ENCODE data around the gene BPIFB6. TPM values are rescaled to one million over a fixed set of nuclear protein-coding genes. Genes with fewer than 3 reads are reported as not detected.

BPIFB6 gene
- polyA plus RNA-seq, 4 donors: 0.09 TPM; not detected in 3

GRCh38 chr20:33067806-33068205, 36.4 kb downstream of the BPIFB6 start:
- 65 to 74% (median 73%) methylated on average over 3 of the region's 3 CpGs for WGBS, 3 donors
- no peaks in the 10 kb centered on the region for H3K27me3 ChIP-seq (ENCODE audit: control insufficient read depth in 3 of 3, insufficient read depth in 3 of 3, low read length in 3 of 3)
- FAIRE-seq: no peak
- no peaks in the 10 kb centered on the region for H3K36me3 ChIP-seq (ENCODE audit: control insufficient read depth in 3 of 3, insufficient read depth in 2 of 3, low read depth in 1 of 3, low read length in 3 of 3)
- no peaks in the 10 kb centered on the region for H3K9me3 ChIP-seq (ENCODE audit: control insufficient read depth in 2 of 2, insufficient read depth in 1 of 2, low read depth in 1 of 2, low read length in 1 of 2)
- DNase-seq: no peak
- no peak overlapping the region for H3K27ac ChIP-seq (ENCODE audit: low read depth in 1 of 3, low read length in 2 of 3)
- no peaks in the 10 kb centered on the region for H3K4me1 ChIP-seq (ENCODE audit: control insufficient read depth in 3 of 3, insufficient read depth in 2 of 3, low read depth in 1 of 3, low read length in 2 of 3)
- H3K4me3 ChIP-seq (ENCODE audit: low read depth in 1 of 3, low read length in 3 of 3): no peak overlapping the region

- FAIRE-seq (no peak), DNase-seq (no peak)
- Histone ChIP-seq H3K9me3 (ENCODE audit: control insufficient read depth in 2 of 2, insufficient read depth in 1 of 2, low read depth in 1 of 2, low read length in 1 of 2) (no peaks in the 10 kb centered on the region), H3K27ac (ENCODE audit: low read depth in 1 of 3, low read length in 2 of 3) (no peak overlapping the region), H3K27me3 (ENCODE audit: control insufficient read depth in 3 of 3, insufficient read depth in 3 of 3, low read length in 3 of 3) (no peaks in the 10 kb centered on the region), H3K4me3 (ENCODE audit: low read depth in 1 of 3, low read length in 3 of 3) (no peak overlapping the region), H3K4me1 (ENCODE audit: control insufficient read depth in 3 of 3, insufficient read depth in 2 of 3, low read depth in 1 of 3, low read length in 2 of 3) (no peaks in the 10 kb centered on the region), H3K36me3 (ENCODE audit: control insufficient read depth in 3 of 3, insufficient read depth in 2 of 3, low read depth in 1 of 3, low read length in 3 of 3) (no peaks in the 10 kb centered on the region)
- WGBS, 3 donors: 66 to 76% (median 73%) methylated on average over 12 of the region's 12 CpGs
Measured at GRCh38 chr20:33068251-33068939, 36.9 kb downstream of the BPIFB6 start.

- Histone ChIP-seq H3K4me1 (ENCODE audit: control insufficient read depth in 3 of 3, insufficient read depth in 2 of 3, low read depth in 1 of 3, low read length in 2 of 3) (no peaks in the 10 kb centered on the region), H3K36me3 (ENCODE audit: control insufficient read depth in 3 of 3, insufficient read depth in 2 of 3, low read depth in 1 of 3, low read length in 3 of 3) (no peaks in the 10 kb centered on the region), H3K27me3 (ENCODE audit: control insufficient read depth in 3 of 3, insufficient read depth in 3 of 3, low read length in 3 of 3) (no peaks in the 10 kb centered on the region), H3K4me3 (ENCODE audit: low read depth in 1 of 3, low read length in 3 of 3) (no peak overlapping the region), H3K27ac (ENCODE audit: low read depth in 1 of 3, low read length in 2 of 3) (no peak overlapping the region), H3K9me3 (ENCODE audit: control insufficient read depth in 2 of 2, insufficient read depth in 1 of 2, low read depth in 1 of 2, low read length in 1 of 2) (no peaks in the 10 kb centered on the region)
- no peak for DNase-seq
- FAIRE-seq: no peak
- WGBS, 3 donors: 79 to 86% (median 85%) methylated on average over 9 of the region's 9 CpGs
Measured at GRCh38 chr20:33069673-33070072, 38.2 kb downstream of the BPIFB6 start.

- H3K4me1 ChIP-seq (ENCODE audit: control insufficient read depth in 3 of 3, insufficient read depth in 2 of 3, low read depth in 1 of 3, low read length in 2 of 3): no peaks in the 10 kb centered on the region
- H3K36me3 ChIP-seq (ENCODE audit: control insufficient read depth in 3 of 3, insufficient read depth in 2 of 3, low read depth in 1 of 3, low read length in 3 of 3): no peaks in the 10 kb centered on the region
- H3K4me3 ChIP-seq (ENCODE audit: low read depth in 1 of 3, low read length in 3 of 3): no peak overlapping the region
- H3K27me3 ChIP-seq (ENCODE audit: control insufficient read depth in 3 of 3, insufficient read depth in 3 of 3, low read length in 3 of 3): no peaks in the 10 kb centered on the region
- no peaks in the 10 kb centered on the region for H3K9me3 ChIP-seq (ENCODE audit: control insufficient read depth in 2 of 2, insufficient read depth in 1 of 2, low read depth in 1 of 2, low read length in 1 of 2)
- DNase-seq: no peak
- H3K27ac ChIP-seq (ENCODE audit: low read depth in 1 of 3, low read length in 2 of 3): no peak overlapping the region
- WGBS, 3 donors: 76 to 78% (median 78%) methylated on average over 19 of the region's 19 CpGs
- no peak for FAIRE-seq
Measured at GRCh38 chr20:33070111-33071053, 38.9 kb downstream of the BPIFB6 start.

- DNase-seq: no peak
- Histone ChIP-seq H3K27me3 (ENCODE audit: control insufficient read depth in 3 of 3, insufficient read depth in 3 of 3, low read length in 3 of 3) (no peaks in the 10 kb centered on the region), H3K9me3 (ENCODE audit: control insufficient read depth in 2 of 2, insufficient read depth in 1 of 2, low read depth in 1 of 2, low read length in 1 of 2) (no peaks in the 10 kb centered on the region), H3K36me3 (ENCODE audit: control insufficient read depth in 3 of 3, insufficient read depth in 2 of 3, low read depth in 1 of 3, low read length in 3 of 3) (no peaks in the 10 kb centered on the region), H3K4me1 (ENCODE audit: control insufficient read depth in 3 of 3, insufficient read depth in 2 of 3, low read depth in 1 of 3, low read length in 2 of 3) (no peaks in the 10 kb centered on the region), H3K27ac (ENCODE audit: low read depth in 1 of 3, low read length in 2 of 3) (no peak overlapping the region), H3K4me3 (ENCODE audit: low read depth in 1 of 3, low read length in 3 of 3) (no peak overlapping the region)
- no peak for FAIRE-seq
- 72 to 86% (median 76%) methylated on average over 5 of the region's 5 CpGs for WGBS, 3 donors
Measured at GRCh38 chr20:33071198-33071597, 39.8 kb downstream of the BPIFB6 start.

GRCh38 chr20:33072362-33072761, 40.9 kb downstream of the BPIFB6 start:
- no peak for DNase-seq
- Histone ChIP-seq H3K4me1 (ENCODE audit: control insufficient read depth in 3 of 3, insufficient read depth in 2 of 3, low read depth in 1 of 3, low read length in 2 of 3) (no peaks in the 10 kb centered on the region), H3K9me3 (ENCODE audit: control insufficient read depth in 2 of 2, insufficient read depth in 1 of 2, low read depth in 1 of 2, low read length in 1 of 2) (no peaks in the 10 kb centered on the region), H3K27ac (ENCODE audit: low read depth in 1 of 3, low read length in 2 of 3) (no peak overlapping the region), H3K27me3 (ENCODE audit: control insufficient read depth in 3 of 3, insufficient read depth in 3 of 3, low read length in 3 of 3) (no peaks in the 10 kb centered on the region), H3K4me3 (ENCODE audit: low read depth in 1 of 3, low read length in 3 of 3) (no peak overlapping the region), H3K36me3 (ENCODE audit: control insufficient read depth in 3 of 3, insufficient read depth in 2 of 3, low read depth in 1 of 3, low read length in 3 of 3) (no peaks in the 10 kb centered on the region)
- 77 to 89% (median 80%) methylated on average over 4 of the region's 4 CpGs for WGBS, 3 donors
- no peak for FAIRE-seq

- Histone ChIP-seq H3K4me1 (ENCODE audit: control insufficient read depth in 3 of 3, insufficient read depth in 2 of 3, low read depth in 1 of 3, low read length in 2 of 3) (no peaks in the 10 kb centered on the region), H3K4me3 (ENCODE audit: low read depth in 1 of 3, low read length in 3 of 3) (no peak overlapping the region), H3K36me3 (ENCODE audit: control insufficient read depth in 3 of 3, insufficient read depth in 2 of 3, low read depth in 1 of 3, low read length in 3 of 3) (no peaks in the 10 kb centered on the region), H3K27ac (ENCODE audit: low read depth in 1 of 3, low read length in 2 of 3) (no peak overlapping the region), H3K9me3 (ENCODE audit: control insufficient read depth in 2 of 2, insufficient read depth in 1 of 2, low read depth in 1 of 2, low read length in 1 of 2) (no peaks in the 10 kb centered on the region), H3K27me3 (ENCODE audit: control insufficient read depth in 3 of 3, insufficient read depth in 3 of 3, low read length in 3 of 3) (no peaks in the 10 kb centered on the region)
- 70 to 82% (median 72%) methylated on average over 2 of the region's 2 CpGs for WGBS, 3 donors
- no peak for FAIRE-seq
- no peak for DNase-seq
Measured at GRCh38 chr20:33072813-33073212, 41.4 kb downstream of the BPIFB6 start.

GRCh38 chr20:33074675-33075074, 43.2 kb downstream of the BPIFB6 start:
- no peaks in the 10 kb centered on the region for H3K27me3 ChIP-seq (ENCODE audit: control insufficient read depth in 3 of 3, insufficient read depth in 3 of 3, low read length in 3 of 3)
- no peaks in the 10 kb centered on the region for H3K36me3 ChIP-seq (ENCODE audit: control insufficient read depth in 3 of 3, insufficient read depth in 2 of 3, low read depth in 1 of 3, low read length in 3 of 3)
- H3K4me1 ChIP-seq (ENCODE audit: control insufficient read depth in 3 of 3, insufficient read depth in 2 of 3, low read depth in 1 of 3, low read length in 2 of 3): no peaks in the 10 kb centered on the region
- H3K9me3 ChIP-seq (ENCODE audit: control insufficient read depth in 2 of 2, insufficient read depth in 1 of 2, low read depth in 1 of 2, low read length in 1 of 2): no peaks in the 10 kb centered on the region
- DNase-seq (no peak), FAIRE-seq (no peak)
- H3K27ac ChIP-seq (ENCODE audit: low read depth in 1 of 3, low read length in 2 of 3): no peak overlapping the region
- 70 to 90% (median 86%) methylated on average over 2 of the region's 2 CpGs for WGBS, 3 donors
- H3K4me3 ChIP-seq (ENCODE audit: low read depth in 1 of 3, low read length in 3 of 3): no peak overlapping the region

Data from small intestine (tissue), 7 donors.